Sciatic nerve (tissue), 2 donors: ENCODE results near the gene PLCXD1. TPM values are rescaled to one million over a fixed set of nuclear protein-coding genes. Genes with fewer than 3 reads are reported as not detected.
A peak's percentile ranks its signal among the peaks of the same experiment; 100 is the strongest.
"Not testable (repeated sequence)": the region's sequence is repeated elsewhere in the genome, so short reads cannot be mapped to it uniquely, and the experiment has no call there.

Source experiments
- ATAC-seq: fragments of 200-7000 bp; cut with Tn5 transposase; one replicate; pipeline ENCODE4 v1.9.1; 2020; ENCODE audit warnings: mild to moderate bottlenecking, moderate library complexity
- DNase-seq: peaks from one replicate; pipeline ENCODE4 v3.0.0-alpha.2; 2020; ENCODE audit warnings: low spot score
- intact Hi-C: fragments of 100-400 bp; cut with DNase I; formaldehyde crosslinking; loops from one replicate; pipeline ENCODE4 v1.14.2; 2022
- total RNA-seq: library from RNA; stranded (reverse); fragmentation: NEBNext Ultra II Directional; extraction: Animal tissue kit (Norgen Biotek cat#: 25700); gene quantifications from one replicate; pipeline ENCODE4 v1.2.1, GENCODE V29; 2021
- donor health status: DM: no; HTN: no; CAD: no.
- donor health status: DM: no; HTN: no; CAD: no.

The PLCXD1 gene
- total RNA-seq, 1 donor from 2014 or later = 11.0 TPM

GRCh38 chrX:340641-341423, 59.7 kb downstream of the PLCXD1 start:
- ATAC-seq = no peak
- peak; percentile 40 for DNase-seq
- intact Hi-C loops = no loop called here

- intact Hi-C loops = no loop called here
- ATAC-seq (no peak), DNase-seq (peak; percentile 52)
Observed at GRCh38 chrX:341541-342101, 60.4 kb downstream of the PLCXD1 start.

DNA sequence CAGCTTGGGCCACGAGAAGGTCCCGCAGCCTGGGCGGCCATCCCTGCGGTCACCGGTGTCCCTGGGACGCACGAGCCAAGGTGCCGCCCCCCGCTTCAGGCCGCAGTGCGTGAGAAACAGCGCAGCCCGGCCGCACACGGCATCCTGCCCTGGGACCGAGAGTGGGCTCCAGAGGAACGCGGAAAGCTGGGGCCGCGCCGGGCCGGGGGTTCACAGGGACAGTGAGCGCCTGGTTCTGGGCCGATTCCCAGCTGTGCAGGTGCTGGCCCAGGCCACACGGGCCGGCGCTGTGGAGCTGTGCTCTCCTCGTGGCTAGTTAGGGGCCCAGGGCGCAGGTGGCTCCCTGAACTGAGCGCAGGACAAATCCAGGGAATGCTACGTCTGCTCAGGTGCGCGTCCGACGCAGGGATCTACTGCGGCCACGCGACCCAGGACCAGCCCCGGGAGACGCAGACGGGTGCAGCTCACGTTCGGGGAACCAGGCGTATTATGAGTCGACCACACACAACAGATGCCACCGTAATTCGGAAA, 63.3 kb downstream of the PLCXD1 start:
- DNase-seq (peak; percentile 51), ATAC-seq (no peak)
- intact Hi-C loops = no loop called here

DNA sequence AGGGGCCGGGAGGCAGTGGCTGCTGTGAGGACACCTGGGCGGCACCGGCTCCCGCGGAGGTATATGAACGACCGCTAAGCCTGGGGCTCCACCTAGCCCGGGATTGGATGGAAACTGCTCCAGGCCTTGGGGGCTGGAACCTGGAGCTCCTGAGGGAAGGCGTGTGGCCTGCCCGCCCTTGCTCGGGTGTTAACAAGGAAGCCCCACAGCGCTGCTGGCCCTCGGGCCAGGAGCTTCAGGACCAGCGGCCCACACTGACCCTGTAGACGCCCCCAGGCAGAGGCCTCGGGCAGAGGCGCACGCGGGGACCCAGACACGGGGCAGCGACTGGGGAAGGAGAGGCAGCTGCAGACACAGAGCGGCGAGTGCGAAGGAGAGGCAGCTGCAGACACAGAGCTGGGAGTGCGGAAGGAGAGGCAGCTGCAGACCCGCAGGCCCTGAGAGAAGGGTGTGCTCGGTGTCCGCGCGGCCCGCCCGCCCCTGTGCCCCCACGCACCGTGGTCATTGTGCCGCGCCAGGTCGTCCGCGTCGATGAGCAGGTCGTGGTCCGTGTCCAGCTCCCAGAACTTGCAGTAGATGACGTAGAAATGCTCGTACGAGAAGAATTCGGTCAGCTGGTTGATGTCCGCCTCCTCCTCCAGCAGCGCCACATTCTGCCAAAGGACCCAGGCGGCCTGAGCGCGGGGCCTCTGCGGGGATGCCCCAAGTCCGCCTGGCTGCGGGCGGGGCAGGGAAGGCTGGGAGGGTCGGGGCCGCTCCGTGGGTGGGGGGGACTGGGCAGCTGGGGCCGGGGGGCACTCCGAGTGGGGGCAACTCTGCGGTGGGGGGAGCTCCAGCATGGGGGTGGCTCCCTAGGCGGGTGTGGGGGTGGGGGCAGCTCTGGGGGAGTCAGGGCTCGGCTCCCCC, 64.1 kb downstream of the PLCXD1 start:
- intact Hi-C loops = no loop called here
- ATAC-seq (no peak), DNase-seq (peak; percentile 53)

- DNase-seq = peak; percentile 52
Observed at GRCh38 chrX:346034-346813, 65.0 kb downstream of the PLCXD1 start.

GRCh38 chrX:347351-348117, 66.4 kb downstream of the PLCXD1 start:
- intact Hi-C loops = no loop called here
- ATAC-seq = no peak
- DNase-seq = no peak

More at GRCh38 chrX:346034-346813, 65.0 kb downstream of the PLCXD1 start:
- intact Hi-C loops = no loop called here
- ATAC-seq = no peak

- intact Hi-C loops = no loop called here
- ATAC-seq (no peak), DNase-seq (no peak)
Observed at GRCh38 chrX:348461-349117, 67.4 kb downstream of the PLCXD1 start.

- intact Hi-C loops = no loop called here
- ATAC-seq (no peak), DNase-seq (no peak)
Observed at GRCh38 chrX:349196-349595, 68.0 kb downstream of the PLCXD1 start.

DNA sequence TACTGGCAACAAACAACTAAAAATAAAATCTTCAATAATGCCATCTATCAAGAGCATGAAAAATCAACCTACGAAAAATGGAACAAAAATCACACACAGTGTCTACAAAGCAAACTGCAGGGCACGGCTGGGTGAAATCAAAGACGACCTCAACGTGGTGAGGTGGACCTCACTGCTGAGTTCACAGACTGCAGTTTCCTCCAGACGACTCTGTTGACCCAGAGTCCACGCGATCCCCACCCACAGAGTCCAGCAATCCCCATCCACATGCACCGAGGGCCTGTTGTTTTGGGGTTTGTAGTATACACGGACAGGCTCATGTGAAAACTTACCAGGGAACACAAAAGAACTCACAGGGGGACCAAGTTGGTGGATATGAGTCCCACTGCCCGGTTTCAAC, 68.5 kb downstream of the PLCXD1 start:
- DNase-seq = no peak
- no peak for ATAC-seq
- intact Hi-C loops = no loop called here

DNA sequence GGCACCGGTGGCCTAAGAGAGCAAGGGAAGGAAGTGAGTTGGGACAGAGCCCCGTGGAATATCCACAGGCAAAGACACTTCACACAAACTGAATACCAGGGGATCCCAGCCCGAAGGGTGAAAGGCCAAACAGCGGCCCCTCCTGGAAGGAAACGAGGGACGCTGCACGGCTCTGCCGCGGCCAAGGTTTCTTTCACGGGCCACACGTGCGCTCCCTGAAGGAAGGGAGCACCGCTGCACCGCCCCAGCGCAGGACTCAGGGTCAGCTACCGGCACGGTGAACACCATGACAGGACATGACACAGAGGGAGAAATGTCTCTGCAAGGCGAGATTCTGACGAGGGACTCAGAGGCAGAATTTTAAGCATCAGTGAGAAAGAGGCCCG, 69.0 kb downstream of the PLCXD1 start:
- DNase-seq = no peak
- no peak for ATAC-seq

GRCh38 chrX:350534-351323, 69.5 kb downstream of the PLCXD1 start:
- intact Hi-C loops = no loop called here
- DNase-seq (no peak), ATAC-seq (no peak)

More for the DNA sequence above, 69.0 kb downstream of the PLCXD1 start:
- intact Hi-C loops = no loop called here

- DNase-seq, ATAC-seq, intact Hi-C loops: not testable (repeated sequence)
Observed at GRCh38 chrX:351324-351641, 70.1 kb downstream of the PLCXD1 start.

DNA sequence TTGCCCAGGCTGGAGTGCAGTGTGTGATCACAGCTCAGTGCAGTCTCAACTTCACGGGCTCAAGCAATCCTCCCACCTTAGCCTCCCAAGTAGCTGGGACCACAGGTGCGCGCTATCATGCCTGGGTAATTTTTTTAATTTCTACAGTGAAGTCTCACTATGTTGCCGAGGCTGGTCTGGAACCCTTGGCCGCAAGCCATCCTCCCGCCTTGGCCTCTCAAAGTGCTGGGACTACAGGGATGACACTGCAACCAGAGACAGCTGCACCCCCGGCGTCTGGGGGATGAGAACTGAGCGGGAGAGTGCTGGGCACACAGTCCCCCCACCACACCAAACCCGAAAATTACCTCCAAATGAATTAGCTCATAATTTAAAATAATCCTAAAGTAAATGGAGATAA, 70.6 kb downstream of the PLCXD1 start:
- DNase-seq (no peak), ATAC-seq (no peak)
- intact Hi-C loops = no loop called here

DNA sequence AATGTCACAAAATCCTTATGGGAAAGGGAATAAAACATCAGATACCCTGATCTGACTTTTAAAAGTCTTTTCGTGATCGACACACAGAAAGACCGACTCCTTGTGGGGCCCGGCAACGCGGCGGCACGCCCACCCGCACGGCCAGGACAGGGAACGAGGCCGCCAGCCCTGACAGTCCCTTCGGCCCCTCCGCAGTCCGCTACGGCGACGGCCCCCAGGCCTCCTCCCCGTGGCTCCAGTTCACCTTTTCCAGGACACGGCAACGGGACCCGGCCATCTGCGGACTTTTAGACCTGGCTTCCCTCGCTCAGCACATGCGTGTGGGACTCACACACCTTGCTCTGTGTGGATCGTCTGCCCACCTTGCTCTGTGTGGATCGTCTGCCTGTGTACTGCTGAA, 71.0 kb downstream of the PLCXD1 start:
- ATAC-seq = no peak
- intact Hi-C loops = no loop called here
- no peak for DNase-seq

- no peak for ATAC-seq
- intact Hi-C loops = no loop called here
- DNase-seq = no peak
Observed at GRCh38 chrX:352582-353314, 71.6 kb downstream of the PLCXD1 start.
